Gastrocnemius medialis (tissue), 4 donors: ENCODE measurements around the gene LAMA3. TPM values are rescaled to one million over a fixed set of nuclear protein-coding genes. Genes with fewer than 3 reads are reported as not detected.

Experiments
- ATAC-seq, 2 donors: fragments of 150-250 bp; one replicate each; pipeline ENCODE4 v1.9.1; 2016
- DNase-seq, 2 donors: peaks; one replicate each; pipeline ENCODE4 v3.0.0-alpha.2; 2019
- H3K27ac ChIP-seq, 4 donors: fragments of 200-600 bp; sonication (generic); 1 replicate in 1 of 4; 2 replicates in 3 of 4; pipeline ENCODE4 v1.5.1; 2016 to 2018; ENCODE audit warnings: mild to moderate bottlenecking in 2 of 4, moderate library complexity in 1 of 4
- H3K27me3 ChIP-seq, 3 donors: fragments of 200-600 bp; sonication (generic) in 2 of 3; 1 replicate in 1 of 3; 2 replicates in 2 of 3; pipeline versions ENCODE4 v1.5.1 to v1.6.0; 2016 to 2019; ENCODE audit warnings: mild to moderate bottlenecking in 1 of 3, moderate library complexity in 1 of 3
- H3K36me3 ChIP-seq, 2 donors: fragments of 200-600 bp; sonication (generic) in 1 of 2; one replicate each; pipeline ENCODE4 v1.5.1; 2017 to 2018
- H3K4me1 ChIP-seq, 2 donors: fragments of 200-600 bp; sonication (generic) in 1 of 2; one replicate each; pipeline ENCODE4 v1.5.1; 2016 to 2017; ENCODE audit warnings: mild to moderate bottlenecking in 2 of 2
- H3K4me3 ChIP-seq, 4 donors: fragments of 200-600 bp; sonication (generic) in 3 of 4; 1 replicate in 1 of 4; 2 replicates in 3 of 4; pipeline ENCODE4 v1.5.1; 2016 to 2019; ENCODE audit warnings: mild to moderate bottlenecking in 2 of 4
- H3K9me3 ChIP-seq, 3 donors: fragments of 200-600 bp; sonication (generic) in 2 of 3; 1 replicate in 1 of 3; 2 replicates in 2 of 3; pipeline ENCODE4 v1.5.1; 2016 to 2019
- POLR2A ChIP-seq, 2 donors: fragments of 450-650 bp; IDR thresholded peaks; one replicate each; pipeline ENCODE4 v1.6.1; 2017; ENCODE audit warnings: antibody characterized with exemption in 2 of 2, mild to moderate bottlenecking in 2 of 2, moderate library complexity in 2 of 2
- in situ Hi-C, 4 donors: fragments of 200-750 bp; cut with MboI; loops; one replicate each; pipeline versions ENCODE4 v1.15.0 to v1.8.0; 2017; ENCODE audit warnings: low sequenced_read_pairs in 4 of 4
- intact Hi-C: fragments of 100-400 bp; cut with DNase I; formaldehyde crosslinking; loops from one replicate; pipeline ENCODE4 v1.15.1; 2023; ENCODE audit warnings: low total_unique reads
- total RNA-seq, 4 donors: library from RNA; depleted of rRNA; stranded (reverse); fragments of >200 nt; gene quantifications; one replicate each; pipeline versions ENCODE4 v1.1.0 to v1.2.3, GENCODE V29; 2016
- TF ChIP-seq, protein P1 (sequence below), 5 experiments: fragments of 450-650 bp in 3 of 5; fragments of 200-600 bp in 2 of 5; sonication (generic) in 2 of 5; IDR thresholded peaks in 4 of 5; conservative IDR thresholded peaks in 1 of 5; 1 replicate in 4 of 5; 2 replicates in 1 of 5; pipeline ENCODE4 v1.5.1; 2016 to 2019; ENCODE audit warnings: antibody characterized with exemption in 5 of 5, mild to moderate bottlenecking in 3 of 5, moderate library complexity in 3 of 5

LAMA3 gene
- total RNA-seq, 4 donors from 2014 or later = 1.1 to 5.3 (median 2.1) TPM

GRCh38 chr18:23668731-23669130 is 20.5 kb upstream of the LAMA3 start:
- intact Hi-C loops = no loop called here

DNA sequence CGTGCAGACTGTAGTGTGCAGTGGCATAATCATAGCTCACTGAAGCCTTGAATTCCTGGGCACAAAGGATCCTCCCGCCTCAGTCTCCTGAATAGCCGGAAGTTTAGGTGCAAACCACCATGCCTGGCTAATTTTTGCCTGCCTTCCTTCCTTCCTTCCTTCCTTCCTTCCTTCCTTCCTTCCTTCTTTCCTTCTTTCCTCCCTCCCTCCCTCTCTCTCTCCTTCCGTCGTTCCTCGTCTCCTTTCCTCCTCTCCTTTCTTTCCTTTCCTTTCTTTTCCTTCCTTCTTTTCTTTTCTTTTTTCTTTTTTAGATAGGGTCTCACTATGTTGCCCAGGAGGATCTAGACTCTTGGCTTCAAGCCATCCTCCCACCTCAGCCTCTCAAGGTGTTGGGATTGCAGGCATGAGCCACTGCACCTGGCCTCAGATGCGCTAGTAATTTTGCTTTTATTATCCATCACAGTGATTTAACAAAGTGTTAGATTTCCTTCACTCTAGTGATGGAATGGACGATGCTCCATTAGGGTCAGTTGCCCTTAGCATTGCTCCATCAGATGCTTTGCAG is 20.0 kb upstream of the LAMA3 start:
- H3K9me3 ChIP-seq = no peaks in the 10 kb centered on the region
- H3K36me3 ChIP-seq = no peaks in the 10 kb centered on the region
- no peak for ATAC-seq
- no peak for DNase-seq
- intact Hi-C loops = no loop called here
- H3K4me3 ChIP-seq = no peak overlapping the region
- TF ChIP-seq POLR2A (IDR thresholded peaks at IDR 0.05) = no peak
- TF ChIP-seq, protein P1, sequence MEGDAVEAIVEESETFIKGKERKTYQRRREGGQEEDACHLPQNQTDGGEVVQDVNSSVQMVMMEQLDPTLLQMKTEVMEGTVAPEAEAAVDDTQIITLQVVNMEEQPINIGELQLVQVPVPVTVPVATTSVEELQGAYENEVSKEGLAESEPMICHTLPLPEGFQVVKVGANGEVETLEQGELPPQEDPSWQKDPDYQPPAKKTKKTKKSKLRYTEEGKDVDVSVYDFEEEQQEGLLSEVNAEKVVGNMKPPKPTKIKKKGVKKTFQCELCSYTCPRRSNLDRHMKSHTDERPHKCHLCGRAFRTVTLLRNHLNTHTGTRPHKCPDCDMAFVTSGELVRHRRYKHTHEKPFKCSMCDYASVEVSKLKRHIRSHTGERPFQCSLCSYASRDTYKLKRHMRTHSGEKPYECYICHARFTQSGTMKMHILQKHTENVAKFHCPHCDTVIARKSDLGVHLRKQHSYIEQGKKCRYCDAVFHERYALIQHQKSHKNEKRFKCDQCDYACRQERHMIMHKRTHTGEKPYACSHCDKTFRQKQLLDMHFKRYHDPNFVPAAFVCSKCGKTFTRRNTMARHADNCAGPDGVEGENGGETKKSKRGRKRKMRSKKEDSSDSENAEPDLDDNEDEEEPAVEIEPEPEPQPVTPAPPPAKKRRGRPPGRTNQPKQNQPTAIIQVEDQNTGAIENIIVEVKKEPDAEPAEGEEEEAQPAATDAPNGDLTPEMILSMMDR (IDR thresholded peaks at IDR 0.05 in 4 of 5, conservative IDR thresholded peaks at IDR 0.05 in 1 of 5) = no peak
- no peaks in the 10 kb centered on the region for H3K4me1 ChIP-seq
- H3K27ac ChIP-seq = no peak overlapping the region
- H3K27me3 ChIP-seq = no peaks in the 10 kb centered on the region
- in situ Hi-C loops = loop anchor here in 2 of 4 donors (25.0 kb wide), 2 partner anchors 93 to 243 kb away; no protein-coding TSS in a partner anchor

More at GRCh38 chr18:23668731-23669130, 20.5 kb upstream of the LAMA3 start:
- in situ Hi-C loops = loop anchor here in 2 of 4 donors (25.0 kb wide), 2 partner anchors 94 to 244 kb away; no protein-coding TSS in a partner anchor
- Histone ChIP-seq H3K36me3 (no peaks in the 10 kb centered on the region), H3K27ac (no peak overlapping the region), H3K27me3 (peaks cover 0 to 5% (median 5%) of the 10 kb centered on the region in 3 donors), H3K9me3 (no peaks in the 10 kb centered on the region), H3K4me3 (no peak overlapping the region), H3K4me1 (no peaks in the 10 kb centered on the region)
- DNase-seq (no peak), ATAC-seq (no peak)
- no peak for TF ChIP-seq POLR2A (IDR thresholded peaks at IDR 0.05)
- TF ChIP-seq, protein P1 (IDR thresholded peaks at IDR 0.05 in 4 of 5, conservative IDR thresholded peaks at IDR 0.05 in 1 of 5) = no peak

- no peaks in the 10 kb centered on the region for H3K36me3 ChIP-seq
- no peaks in the 10 kb centered on the region for H3K27me3 ChIP-seq
- intact Hi-C loops (no loop called here), in situ Hi-C loops (loop anchor here in 2 of 4 donors (25.0 kb wide), 2 partner anchors 92 to 242 kb away; no protein-coding TSS in a partner anchor)
- no peak overlapping the region for H3K27ac ChIP-seq
- ATAC-seq = no peak
- H3K9me3 ChIP-seq = no peaks in the 10 kb centered on the region
- H3K4me1 ChIP-seq = no peaks in the 10 kb centered on the region
- DNase-seq = no peak
- no peak overlapping the region for H3K4me3 ChIP-seq
- no peak for TF ChIP-seq POLR2A (IDR thresholded peaks at IDR 0.05)
- TF ChIP-seq, protein P1 (IDR thresholded peaks at IDR 0.05 in 4 of 5, conservative IDR thresholded peaks at IDR 0.05 in 1 of 5) = no peak
Measured at GRCh38 chr18:23669804-23670405, 19.3 kb upstream of the LAMA3 start.

- H3K36me3 ChIP-seq = no peaks in the 10 kb centered on the region
- TF ChIP-seq, protein P1 (IDR thresholded peaks at IDR 0.05 in 4 of 5, conservative IDR thresholded peaks at IDR 0.05 in 1 of 5) = no peak
- TF ChIP-seq POLR2A (IDR thresholded peaks at IDR 0.05) = no peak
- H3K27ac ChIP-seq = no peak overlapping the region
- in situ Hi-C loops (loop anchor here in 2 of 4 donors (25.0 kb wide), 2 partner anchors 91 to 241 kb away; no protein-coding TSS in a partner anchor), intact Hi-C loops (no loop called here)
- no peaks in the 10 kb centered on the region for H3K27me3 ChIP-seq
- no peaks in the 10 kb centered on the region for H3K9me3 ChIP-seq
- ATAC-seq (no peak), DNase-seq (no peak)
- H3K4me3 ChIP-seq = no peak overlapping the region
- no peaks in the 10 kb centered on the region for H3K4me1 ChIP-seq
Measured at GRCh38 chr18:23671564-23671963, 17.7 kb upstream of the LAMA3 start.
